ENCODE data around the gene HRG. TPM values are rescaled to one million over a fixed set of nuclear protein-coding genes. Genes with fewer than 3 reads are reported as not detected.

The HRG gene
- total and polyA plus RNA-seq, 2 of the 4 experiments (the other 2 are of a cell fraction): not detected

GRCh38 chr3:186646841-186647240 is 19.0 kb upstream of the HRG start:
- peaks cover 13% of the 10 kb centered on the region for H3K27me3 ChIP-seq (ENCODE audit: control insufficient read depth, insufficient read depth, low read length)
- H4K5ac ChIP-seq (ENCODE audit: low read depth, low read length): no peak overlapping the region
- dilution Hi-C loops (cut with HindIII; ENCODE audit: low sequenced_read_pairs, unreplicated experiment): no loop called here
- no peak overlapping the region for H3K4ac ChIP-seq (ENCODE audit: low read depth, low read length)
- H2AK9ac ChIP-seq (replicated peaks; ENCODE audit: low read depth, low read length, poor library complexity): no peak overlapping the region
- ChIA-PET POLR2A (ENCODE audit: unreplicated experiment) (no interaction called here), CTCF (no interaction called here)
- no peaks in the 10 kb centered on the region for H3K36me3 ChIP-seq (ENCODE audit: control insufficient read depth, insufficient read depth, low read length)
- H3K56ac ChIP-seq (ENCODE audit: extremely low read depth, insufficient read depth, low read length): no peak overlapping the region
- H3K4me2 ChIP-seq (ENCODE audit: low read depth, low read length): no peak overlapping the region
- BruUV-seq (replicated peaks): no TSS peak
- no peak overlapping the region for H4K8ac ChIP-seq (ENCODE audit: low read depth in 2 of 2, low read length in 2 of 2)
- H3K79me1 ChIP-seq (ENCODE audit: low read depth in 1 of 2, low read length in 2 of 2): no peaks in the 10 kb centered on the region
- H3K9me1 ChIP-seq (ENCODE audit: insufficient read depth, low read length): no peaks in the 10 kb centered on the region
- no peaks in the 10 kb centered on the region for H4K20me1 ChIP-seq (ENCODE audit: insufficient read depth, low read length)
- no peaks in the 10 kb centered on the region for H3K9me3 ChIP-seq (ENCODE audit: control insufficient read depth, insufficient read depth, low read length)
- H3K9ac ChIP-seq (ENCODE audit: low read depth, low read length): no peak overlapping the region
- H3K23ac ChIP-seq (ENCODE audit: low read depth, low read length): no peak overlapping the region
- ATAC-seq (ENCODE audit: low read depth): no peak
- TF ChIP-seq RAD21 (IDR thresholded peaks at IDR 0.05; ENCODE audit: low read length): no peak
- no peak for TF ChIP-seq MAZ (IDR thresholded peaks at IDR 0.05; ENCODE audit: borderline replicate concordance, low read depth, low read length)
- TF ChIP-seq SMC3 (IDR thresholded peaks at IDR 0.05; ENCODE audit: low read depth, low read length): no peak
- no peak for TF ChIP-seq CHD1 (IDR thresholded peaks at IDR 0.05; ENCODE audit: low read depth, low read length)
- TF ChIP-seq, protein P1, sequence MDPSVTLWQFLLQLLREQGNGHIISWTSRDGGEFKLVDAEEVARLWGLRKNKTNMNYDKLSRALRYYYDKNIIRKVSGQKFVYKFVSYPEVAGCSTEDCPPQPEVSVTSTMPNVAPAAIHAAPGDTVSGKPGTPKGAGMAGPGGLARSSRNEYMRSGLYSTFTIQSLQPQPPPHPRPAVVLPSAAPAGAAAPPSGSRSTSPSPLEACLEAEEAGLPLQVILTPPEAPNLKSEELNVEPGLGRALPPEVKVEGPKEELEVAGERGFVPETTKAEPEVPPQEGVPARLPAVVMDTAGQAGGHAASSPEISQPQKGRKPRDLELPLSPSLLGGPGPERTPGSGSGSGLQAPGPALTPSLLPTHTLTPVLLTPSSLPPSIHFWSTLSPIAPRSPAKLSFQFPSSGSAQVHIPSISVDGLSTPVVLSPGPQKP (IDR thresholded peaks at IDR 0.05; ENCODE audit: borderline replicate concordance, low read depth, low read length): no peak
- no peak for TF ChIP-seq MXI1 (IDR thresholded peaks at IDR 0.05; ENCODE audit: borderline replicate concordance, low read depth, low read length)
- TF ChIP-seq, protein P2, sequence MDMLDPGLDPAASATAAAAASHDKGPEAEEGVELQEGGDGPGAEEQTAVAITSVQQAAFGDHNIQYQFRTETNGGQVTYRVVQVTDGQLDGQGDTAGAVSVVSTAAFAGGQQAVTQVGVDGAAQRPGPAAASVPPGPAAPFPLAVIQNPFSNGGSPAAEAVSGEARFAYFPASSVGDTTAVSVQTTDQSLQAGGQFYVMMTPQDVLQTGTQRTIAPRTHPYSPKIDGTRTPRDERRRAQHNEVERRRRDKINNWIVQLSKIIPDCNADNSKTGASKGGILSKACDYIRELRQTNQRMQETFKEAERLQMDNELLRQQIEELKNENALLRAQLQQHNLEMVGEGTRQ (IDR thresholded peaks at IDR 0.05; ENCODE audit: low read depth, low read length): no peak
- TF ChIP-seq CEBPB (IDR thresholded peaks at IDR 0.05; ENCODE audit: low read depth, low read length): no peak
- no peak for TF ChIP-seq NFE2L2 (IDR thresholded peaks at IDR 0.05; ENCODE audit: low read depth, low read length)
- no peak overlapping the region for H2BK5ac ChIP-seq (ENCODE audit: low read depth, low read length, poor library complexity, severe bottlenecking)
- H2AFZ ChIP-seq (replicated peaks; ENCODE audit: low read length, poor library complexity): no peak overlapping the region
- H3K27ac ChIP-seq (ENCODE audit: insufficient read depth, low read length): no peak overlapping the region
- H3K4me1 ChIP-seq (ENCODE audit: control insufficient read depth, insufficient read depth, low read length): no peaks in the 10 kb centered on the region
- no peak overlapping the region for H2BK20ac ChIP-seq (ENCODE audit: low read depth, low read length)
- no peak overlapping the region for H2BK120ac ChIP-seq (ENCODE audit: low read depth, low read length)
- no peak overlapping the region for H3K14ac ChIP-seq (replicated peaks; ENCODE audit: low read depth, low read length)
- no peak overlapping the region for H3K4me3 ChIP-seq (ENCODE audit: insufficient read depth, low read depth, low read length)
- intact Hi-C loops (cut with micrococcal nuclease): no loop called here
- no peak for DNase-seq
- H4K91ac ChIP-seq (ENCODE audit: insufficient read depth, low read depth, low read length): no peak overlapping the region
- no peak overlapping the region for H3K18ac ChIP-seq (ENCODE audit: low read depth, low read length)
- in situ Hi-C loops (cut with MboI; ENCODE audit: low sequenced_read_pairs): no loop called here
- H2AK5ac ChIP-seq (ENCODE audit: low read depth, low read length): no peak overlapping the region
- H2BK15ac ChIP-seq (ENCODE audit: low read depth, low read length): no peak overlapping the region
- no CpG with 5 or more reads among the region's 1 CpG for WGBS, 2 experiments (ENCODE audit: extremely low coverage in 2 of 2, insufficient read length in 1 of 2)
